Memory B cell (primary cell): ENCODE results near the gene MTA1.

Experiments
- ATAC-seq: fragments of 150-1000 bp; cut with Tn5 transposase; 2 replicates; pipeline ENCODE4 v1.10.0; 2021; ENCODE audit warnings: low read depth, mild to moderate bottlenecking, moderate library complexity
- DNase-seq, 2 donors: peaks; one replicate each; pipeline ENCODE4 v3.0.0; 2022; ENCODE audit warnings: low spot score in 2 of 2
- H3K27ac Mint-ChIP-seq: one replicate; pipeline ENCODE4 v1.8.0; 2022; ENCODE audit warnings: mild to moderate bottlenecking, moderate library complexity, mixed read lengths
- H3K27me3 Mint-ChIP-seq: one replicate; pipeline ENCODE4 v1.8.0; 2022; ENCODE audit warnings: mixed read lengths
- H3K36me3 Mint-ChIP-seq: one replicate; pipeline ENCODE4 v1.8.0; 2022; ENCODE audit warnings: mild to moderate bottlenecking, mixed read lengths
- H3K4me1 Mint-ChIP-seq: one replicate; pipeline ENCODE4 v1.8.0; 2022; ENCODE audit warnings: mixed read lengths
- H3K4me3 Mint-ChIP-seq: one replicate; pipeline ENCODE4 v1.8.0; 2022; ENCODE audit warnings: mild to moderate bottlenecking, moderate library complexity, mixed read lengths
- H3K9me3 Mint-ChIP-seq: one replicate; pipeline ENCODE4 v1.8.0; 2022; ENCODE audit warnings: mixed read lengths

MTA1 gene

DNA sequence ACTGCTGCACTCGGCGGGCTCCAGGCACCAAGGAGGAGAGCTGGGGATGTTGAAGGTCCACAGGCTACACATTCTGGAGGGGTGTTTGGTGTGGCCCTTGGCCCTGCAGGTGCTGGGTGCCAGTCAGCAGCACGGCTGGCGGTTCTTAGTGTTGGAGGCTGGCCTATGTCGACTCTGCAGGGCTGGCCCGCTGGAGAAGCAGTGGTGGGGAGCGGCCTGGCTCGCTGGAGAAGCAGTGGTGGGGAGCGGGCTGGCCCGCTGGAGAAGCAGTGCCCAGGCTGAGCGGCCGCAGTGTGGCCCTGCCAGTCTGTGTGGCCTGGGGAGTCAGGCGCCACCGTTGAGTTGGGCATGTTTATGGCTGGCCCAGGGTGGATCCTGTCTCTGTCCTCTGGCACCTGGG, 27.3 kb downstream of the MTA1 start:
- H3K4me1 Mint-ChIP-seq: peaks cover 5% of the 10 kb centered on the region
- peaks cover 5% of the 10 kb centered on the region for H3K36me3 Mint-ChIP-seq
- DNase-seq (no peak), ATAC-seq (no peak)
- H3K27me3 Mint-ChIP-seq: no peaks in the 10 kb centered on the region
- H3K27ac Mint-ChIP-seq: no peak overlapping the region
- H3K9me3 Mint-ChIP-seq: no peaks in the 10 kb centered on the region
- H3K4me3 Mint-ChIP-seq: no peak overlapping the region

DNA sequence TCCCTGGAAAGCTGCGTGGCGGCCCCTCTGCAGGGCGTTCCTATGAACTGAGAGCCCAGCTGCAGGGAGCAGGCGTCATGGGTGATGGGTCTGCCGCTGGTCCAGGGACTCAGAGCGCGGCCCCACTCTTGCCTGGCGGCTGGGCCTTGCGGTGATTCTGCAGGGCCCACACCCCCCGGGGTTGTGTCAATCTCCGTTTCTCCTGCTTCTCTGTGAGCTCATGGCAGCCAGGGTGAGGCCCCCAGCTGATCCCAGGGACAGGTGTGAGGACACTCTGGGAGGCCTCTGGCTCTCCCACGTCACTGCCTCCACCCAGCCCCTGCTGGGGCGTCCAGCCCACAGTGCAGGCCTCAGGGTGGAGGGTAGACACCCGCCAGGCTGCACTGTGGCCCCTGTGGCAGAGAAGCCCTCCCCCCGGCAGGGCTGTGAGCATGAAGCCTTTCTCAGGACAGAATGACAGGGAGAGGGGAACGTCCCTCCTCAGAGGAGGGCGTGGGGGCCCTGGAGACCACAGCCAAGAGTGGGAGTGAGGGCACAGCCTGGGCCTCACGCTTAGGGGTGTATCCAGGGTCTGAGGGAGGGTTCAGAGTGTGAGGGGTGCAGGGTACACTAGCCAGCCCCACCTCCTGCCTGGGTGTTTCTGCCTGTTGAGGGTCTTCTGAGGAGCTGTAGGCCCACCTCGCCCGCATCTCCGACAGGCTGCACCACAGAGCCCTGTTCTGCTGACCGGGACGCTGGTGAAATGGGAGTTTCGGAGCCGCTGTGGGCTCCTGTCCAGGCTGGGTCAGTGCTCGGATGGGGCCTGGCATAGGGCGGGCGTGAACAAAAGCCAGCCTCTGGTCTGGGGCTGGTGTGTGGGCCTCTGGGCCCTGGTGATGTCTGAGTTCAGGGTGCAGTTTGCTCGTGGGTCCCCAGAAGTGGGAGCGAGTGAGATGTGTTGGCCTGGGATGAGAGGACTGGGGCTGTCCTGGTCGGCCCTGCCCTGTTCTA, 28.3 kb downstream of the MTA1 start:
- Mint-ChIP-seq H3K27ac (no peak overlapping the region), H3K4me1 (peaks cover 5% of the 10 kb centered on the region), H3K9me3 (no peaks in the 10 kb centered on the region), H3K4me3 (no peak overlapping the region), H3K36me3 (peaks cover 6% of the 10 kb centered on the region), H3K27me3 (no peaks in the 10 kb centered on the region)
- DNase-seq: no peak
- no peak for ATAC-seq

DNA sequence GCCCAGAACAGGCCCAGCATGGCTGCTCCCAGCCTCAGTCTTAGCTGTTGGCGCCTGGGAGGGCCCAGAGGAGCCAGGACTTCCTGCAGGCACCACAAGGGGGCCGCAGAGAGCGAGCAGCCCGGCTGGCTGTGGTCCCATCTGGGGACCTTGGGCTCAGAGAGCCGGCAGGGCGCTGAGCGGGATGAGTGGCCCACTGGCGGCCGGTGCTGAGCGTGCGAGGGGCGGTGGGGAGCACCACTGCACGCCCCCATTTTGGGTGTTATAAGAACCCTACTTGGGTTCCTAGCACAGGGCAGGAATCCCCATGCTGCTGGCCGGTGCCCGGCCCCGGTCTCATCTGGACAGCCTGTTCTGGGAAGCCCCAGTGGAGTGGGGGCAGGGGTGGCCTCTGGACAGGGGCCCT, 29.1 kb downstream of the MTA1 start:
- DNase-seq (peak; percentile 82 to 87), ATAC-seq (peak; percentile 100)
- Mint-ChIP-seq H3K4me1 (peaks cover 5% of the 10 kb centered on the region), H3K27me3 (no peaks in the 10 kb centered on the region), H3K4me3 (no peak overlapping the region), H3K36me3 (peaks cover 3% of the 10 kb centered on the region), H3K9me3 (no peaks in the 10 kb centered on the region), H3K27ac (no peak overlapping the region)

DNA sequence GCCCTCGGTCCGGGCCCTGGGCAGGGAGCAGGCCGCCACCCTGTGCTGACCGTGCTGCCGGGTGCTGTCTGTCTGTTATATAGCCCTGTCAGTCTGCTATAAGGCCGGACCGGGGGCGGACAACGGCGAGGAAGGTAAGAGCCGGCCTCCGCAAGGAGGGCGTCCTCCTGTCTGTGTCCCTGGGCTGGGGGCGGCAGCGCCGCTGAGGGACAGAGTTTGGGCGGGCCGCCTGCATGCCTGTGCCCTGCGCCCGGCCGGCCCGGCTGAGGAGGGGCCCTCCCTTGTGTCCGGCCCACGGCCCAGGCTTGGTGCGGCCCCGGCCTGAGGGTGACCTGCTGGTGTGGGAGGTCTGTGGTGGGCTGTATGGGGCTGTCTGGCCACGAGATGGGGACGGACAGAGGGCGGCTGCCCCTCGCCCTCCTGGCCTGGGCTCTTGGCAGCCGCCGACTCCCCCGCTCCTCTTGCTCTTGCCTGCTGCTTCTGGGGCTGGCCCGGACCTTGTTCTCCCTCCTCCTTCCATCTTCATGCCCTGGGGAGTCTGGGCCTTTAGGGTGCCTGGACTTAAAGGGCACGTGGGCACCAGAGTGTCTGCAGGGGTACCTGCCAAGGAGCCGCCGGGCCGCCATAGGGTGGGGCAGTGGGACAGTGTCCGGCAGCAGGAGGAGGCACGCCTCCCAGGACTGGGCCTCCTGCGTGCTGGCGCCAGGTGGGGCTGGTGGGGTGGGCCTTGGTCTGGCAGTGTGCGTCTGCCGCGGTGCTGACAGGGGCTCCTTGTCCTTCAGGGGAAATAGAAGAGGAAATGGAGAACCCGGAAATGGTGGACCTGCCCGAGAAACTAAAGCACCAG, 29.9 kb downstream of the MTA1 start:
- no peaks in the 10 kb centered on the region for H3K9me3 Mint-ChIP-seq

DNA sequence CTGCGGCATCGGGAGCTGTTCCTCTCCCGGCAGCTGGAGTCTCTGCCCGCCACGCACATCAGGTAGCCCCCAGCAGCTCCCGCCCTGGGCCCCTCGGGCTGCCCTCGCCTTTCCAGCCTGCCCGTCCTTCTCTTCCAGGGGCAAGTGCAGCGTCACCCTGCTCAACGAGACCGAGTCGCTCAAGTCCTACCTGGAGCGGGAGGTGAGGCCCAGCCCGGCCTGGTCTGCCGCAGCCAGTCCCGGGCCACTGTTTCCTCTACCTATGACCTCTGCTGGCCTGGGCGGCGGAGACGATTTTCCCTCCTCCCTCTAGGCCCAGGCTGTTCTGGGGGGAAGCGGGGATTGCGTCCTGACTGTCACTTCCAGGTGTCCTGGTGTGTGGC, 30.5 kb downstream of the MTA1 start:
- peaks cover 5% of the 10 kb centered on the region for H3K4me1 Mint-ChIP-seq
- no peak for DNase-seq
- no peak overlapping the region for H3K4me3 Mint-ChIP-seq
- no peak overlapping the region for H3K27ac Mint-ChIP-seq
- H3K9me3 Mint-ChIP-seq: no peaks in the 10 kb centered on the region
- H3K36me3 Mint-ChIP-seq: peaks cover 7% of the 10 kb centered on the region
- no peaks in the 10 kb centered on the region for H3K27me3 Mint-ChIP-seq
- ATAC-seq: no peak

More for the DNA sequence above, 29.9 kb downstream of the MTA1 start:
- Mint-ChIP-seq H3K4me3 (no peak overlapping the region), H3K4me1 (peaks cover 5% of the 10 kb centered on the region), H3K27me3 (no peaks in the 10 kb centered on the region), H3K36me3 (peaks cover 5% of the 10 kb centered on the region), H3K27ac (no peak overlapping the region)
- ATAC-seq (no peak), DNase-seq (no peak)

DNA sequence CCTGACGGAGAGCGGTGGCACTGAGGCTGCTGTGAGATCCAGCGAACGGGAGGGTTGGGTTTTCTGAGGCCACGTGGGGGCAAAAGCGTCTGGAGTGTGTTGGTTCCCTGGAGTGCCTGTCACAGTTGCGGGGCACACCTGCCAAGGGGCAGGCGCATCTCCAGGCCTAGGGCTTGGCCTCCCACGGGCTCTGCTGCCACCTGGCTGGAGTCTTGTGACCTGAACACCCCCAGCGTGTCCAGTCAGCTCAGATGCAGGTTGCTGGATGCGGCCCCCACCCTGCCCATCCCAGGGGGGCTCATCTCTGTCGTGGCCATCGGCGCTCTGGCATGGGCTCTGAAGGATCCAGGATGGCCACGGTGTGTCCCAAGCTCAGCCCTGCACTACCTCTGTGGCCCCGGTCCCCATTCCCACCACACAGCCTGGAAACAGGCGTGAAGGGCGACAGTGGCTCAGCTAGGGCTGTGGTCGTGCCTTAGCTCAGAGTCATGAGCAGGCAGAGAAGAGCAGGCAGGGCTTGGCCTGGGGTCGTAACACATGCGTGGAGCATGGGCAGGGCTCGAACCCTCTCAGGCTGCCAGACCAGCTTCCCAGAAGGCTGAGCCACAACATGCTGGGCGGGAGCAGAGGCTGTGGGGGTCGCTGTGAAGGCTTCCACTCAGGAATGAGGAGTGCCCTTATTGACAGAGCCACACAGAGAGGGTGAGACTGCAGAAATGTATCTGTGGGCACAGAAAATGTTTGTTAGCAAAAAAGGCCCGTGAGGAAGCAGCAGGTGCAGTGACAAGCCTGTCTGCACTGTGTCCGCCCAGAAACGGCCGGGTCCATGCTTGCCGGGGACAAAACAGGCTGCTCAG, 31.5 kb downstream of the MTA1 start:
- no peak overlapping the region for H3K27ac Mint-ChIP-seq

DNA sequence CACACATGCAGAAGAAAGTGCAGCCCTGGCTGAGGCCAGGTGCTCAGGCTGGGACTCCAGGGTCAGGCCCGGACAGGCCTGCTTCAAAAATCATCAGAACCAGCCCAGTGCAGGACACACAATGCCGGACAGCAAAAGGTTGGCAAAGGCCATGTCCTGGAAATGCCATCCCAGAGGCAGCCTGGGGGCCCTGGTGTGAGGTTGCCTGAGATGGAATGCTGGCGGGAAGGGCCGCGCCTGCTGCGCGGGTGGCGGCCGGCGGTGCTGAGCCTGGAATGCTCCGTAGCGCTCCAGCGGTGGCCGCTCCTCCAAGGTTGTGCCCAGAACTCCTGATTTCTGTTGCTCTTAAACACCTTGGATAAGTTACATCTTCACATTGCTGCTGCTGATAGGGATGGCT, 33.3 kb downstream of the MTA1 start:
- Mint-ChIP-seq H3K27me3 (no peaks in the 10 kb centered on the region), H3K4me1 (peaks cover 5% of the 10 kb centered on the region), H3K9me3 (no peaks in the 10 kb centered on the region), H3K27ac (no peak overlapping the region), H3K4me3 (no peak overlapping the region), H3K36me3 (peaks cover 13% of the 10 kb centered on the region)
- DNase-seq: no peak
- ATAC-seq: no peak

More for the DNA sequence above, 31.5 kb downstream of the MTA1 start:
- no peaks in the 10 kb centered on the region for H3K27me3 Mint-ChIP-seq
- H3K4me3 Mint-ChIP-seq: no peak overlapping the region
- peaks cover 5% of the 10 kb centered on the region for H3K4me1 Mint-ChIP-seq
- no peak for ATAC-seq
- peaks cover 13% of the 10 kb centered on the region for H3K36me3 Mint-ChIP-seq
- no peaks in the 10 kb centered on the region for H3K9me3 Mint-ChIP-seq
- DNase-seq: no peak

DNA sequence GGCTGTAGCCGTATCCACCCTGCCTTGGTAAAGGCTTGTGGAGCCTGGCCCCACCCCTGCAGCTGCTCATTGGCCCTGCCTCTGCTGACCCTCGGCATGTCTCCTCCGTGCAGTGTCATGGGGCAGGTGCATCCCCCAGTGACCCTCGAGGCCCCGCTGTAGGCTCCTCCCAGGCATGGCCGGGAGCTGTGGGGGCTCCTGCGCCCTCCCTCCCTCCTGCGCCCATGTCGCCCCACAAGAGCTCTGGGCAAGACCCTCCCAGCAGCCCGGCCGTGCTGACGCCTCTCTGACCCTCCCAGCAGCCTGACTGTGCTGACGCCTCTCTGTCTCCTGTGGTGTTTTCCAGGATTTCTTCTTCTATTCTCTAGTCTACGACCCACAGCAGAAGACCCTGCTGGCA, 34.2 kb downstream of the MTA1 start:
- H3K9me3 Mint-ChIP-seq: no peaks in the 10 kb centered on the region
- H3K27ac Mint-ChIP-seq: peak overlapping the region; percentile 58
- ATAC-seq (no peak), DNase-seq (no peak)
- H3K36me3 Mint-ChIP-seq: peaks cover 13% of the 10 kb centered on the region
- H3K4me3 Mint-ChIP-seq: no peak overlapping the region
- no peaks in the 10 kb centered on the region for H3K27me3 Mint-ChIP-seq
- no peaks in the 10 kb centered on the region for H3K4me1 Mint-ChIP-seq

DNA sequence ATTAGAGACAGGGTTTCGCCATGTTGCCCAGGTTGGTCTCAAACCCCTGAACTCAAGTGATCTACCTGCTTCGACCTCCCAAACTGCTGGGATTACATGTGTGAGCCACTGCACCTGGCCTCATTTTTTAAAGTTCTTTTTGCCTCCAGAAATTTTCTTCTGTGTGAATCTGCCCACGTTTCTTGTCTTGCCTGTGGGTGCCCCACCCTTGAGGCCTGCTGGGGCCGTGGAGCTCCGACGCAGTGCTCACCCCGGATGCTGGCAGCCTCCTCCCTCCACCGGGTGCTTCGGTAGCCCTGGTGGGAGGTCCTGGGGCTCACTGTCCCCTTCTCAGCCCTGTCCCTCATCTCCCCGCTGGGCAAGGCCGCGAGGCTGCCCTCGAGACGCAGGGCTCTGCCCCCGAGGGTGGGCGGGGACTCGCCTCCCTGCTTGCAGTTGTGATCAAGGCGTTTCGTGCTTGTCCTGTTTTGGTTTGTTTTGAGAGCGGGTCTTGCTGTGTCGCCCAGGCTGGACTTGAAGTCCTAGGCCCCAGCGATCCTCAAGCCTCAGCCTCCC, 35.5 kb downstream of the MTA1 start:
- Mint-ChIP-seq H3K36me3 (peaks cover 13% of the 10 kb centered on the region), H3K27ac (no peak overlapping the region), H3K4me1 (no peaks in the 10 kb centered on the region), H3K27me3 (no peaks in the 10 kb centered on the region), H3K4me3 (no peak overlapping the region), H3K9me3 (no peaks in the 10 kb centered on the region)
- ATAC-seq: no peak
- no peak for DNase-seq

DNA sequence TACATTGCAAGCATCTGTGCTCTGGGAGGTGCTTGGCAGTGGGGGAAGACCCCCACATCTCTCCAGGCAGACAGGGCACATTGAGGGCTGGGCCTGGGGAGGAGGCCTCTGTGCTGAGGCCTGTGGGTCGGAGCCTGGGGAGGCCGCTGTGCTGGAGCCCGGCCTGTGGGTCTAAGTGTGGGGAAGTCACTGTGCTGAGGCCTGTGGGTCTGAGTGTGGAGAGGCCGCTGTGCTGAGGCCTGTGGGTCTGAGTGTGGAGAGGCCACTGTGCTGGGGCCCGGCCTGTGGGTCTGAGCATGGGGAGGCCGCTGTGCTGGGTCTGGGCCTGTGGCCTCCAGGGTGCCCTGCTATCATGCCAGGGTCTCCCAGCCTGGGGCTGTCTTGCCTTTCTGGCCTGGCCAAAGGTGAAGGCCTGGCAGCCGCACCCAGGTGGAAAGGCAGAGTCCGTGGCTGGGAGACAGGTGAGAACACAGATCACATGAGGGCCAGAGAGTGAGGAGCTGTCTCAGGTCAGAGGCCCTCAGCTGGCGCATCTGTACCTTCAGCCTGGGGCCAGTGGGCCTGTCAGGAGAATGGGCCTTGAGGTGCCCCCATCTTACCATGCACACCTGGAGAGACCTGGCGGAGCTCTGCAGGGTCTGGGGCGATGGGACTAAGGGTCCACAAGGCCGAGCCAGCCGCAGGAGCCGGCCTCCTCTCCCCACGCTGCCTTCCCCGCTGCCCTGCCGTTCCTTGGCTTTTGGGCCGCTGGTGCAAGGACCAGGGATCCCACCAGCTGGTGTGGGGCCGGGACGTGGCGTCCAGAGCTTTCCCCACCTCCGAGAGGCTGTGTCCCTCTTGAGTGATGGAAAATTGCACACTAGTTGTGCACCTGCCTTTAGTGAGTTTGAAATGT, 36.4 kb downstream of the MTA1 start:
- H3K4me1 Mint-ChIP-seq: no peaks in the 10 kb centered on the region
- H3K27me3 Mint-ChIP-seq: no peaks in the 10 kb centered on the region
- H3K36me3 Mint-ChIP-seq: peaks cover 13% of the 10 kb centered on the region
- H3K4me3 Mint-ChIP-seq: no peak overlapping the region
- H3K9me3 Mint-ChIP-seq: no peaks in the 10 kb centered on the region
- no peak overlapping the region for H3K27ac Mint-ChIP-seq
- ATAC-seq: no peak
- DNase-seq: no peak

DNA sequence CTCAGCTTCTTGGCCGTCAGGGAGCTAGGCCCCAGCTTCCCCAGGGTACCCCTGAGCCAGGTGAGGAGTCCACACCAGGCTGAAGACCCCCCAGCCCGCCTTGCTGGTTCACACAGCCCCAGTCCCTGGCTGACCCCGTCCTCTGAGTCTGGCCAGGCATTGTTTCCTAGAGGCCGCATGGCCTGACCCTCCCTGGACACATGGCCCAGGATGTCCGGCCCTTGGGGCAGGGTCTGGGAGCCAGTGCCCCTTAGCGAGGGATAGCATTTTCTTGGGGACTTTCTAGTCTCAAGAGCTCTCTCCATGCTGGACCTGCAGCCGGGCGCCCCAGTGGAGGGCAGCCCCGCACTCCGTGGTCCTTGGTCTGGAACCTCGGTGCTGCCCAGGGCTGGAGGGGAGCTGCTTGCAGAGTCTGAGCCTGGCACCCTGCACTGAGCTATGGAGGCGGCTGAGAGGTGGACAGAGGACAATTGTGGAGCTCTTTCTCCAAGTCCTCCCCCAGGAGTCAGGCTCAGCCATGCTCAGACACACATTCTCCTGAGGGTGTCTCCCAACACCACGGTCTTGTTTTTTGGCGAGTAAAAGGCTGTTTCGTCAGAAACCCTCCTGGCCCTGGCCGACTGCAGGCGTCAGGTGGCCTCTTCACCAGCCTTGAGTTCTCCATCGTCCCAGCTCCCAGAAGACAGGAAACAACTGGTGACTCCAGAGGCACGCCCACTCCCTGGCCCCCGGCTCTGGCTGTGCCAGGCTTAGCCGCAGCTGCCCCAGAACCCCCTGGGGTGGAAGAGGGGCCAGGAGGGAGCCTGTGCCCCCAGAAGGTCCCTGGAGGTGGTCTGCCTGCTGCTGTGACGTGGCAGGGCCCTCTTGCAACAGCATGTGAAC, 37.4 kb downstream of the MTA1 start:
- Mint-ChIP-seq H3K27ac (no peak overlapping the region), H3K27me3 (no peaks in the 10 kb centered on the region), H3K36me3 (peaks cover 14% of the 10 kb centered on the region), H3K9me3 (no peaks in the 10 kb centered on the region), H3K4me1 (no peaks in the 10 kb centered on the region), H3K4me3 (no peak overlapping the region)
- DNase-seq: no peak
- no peak for ATAC-seq

DNA sequence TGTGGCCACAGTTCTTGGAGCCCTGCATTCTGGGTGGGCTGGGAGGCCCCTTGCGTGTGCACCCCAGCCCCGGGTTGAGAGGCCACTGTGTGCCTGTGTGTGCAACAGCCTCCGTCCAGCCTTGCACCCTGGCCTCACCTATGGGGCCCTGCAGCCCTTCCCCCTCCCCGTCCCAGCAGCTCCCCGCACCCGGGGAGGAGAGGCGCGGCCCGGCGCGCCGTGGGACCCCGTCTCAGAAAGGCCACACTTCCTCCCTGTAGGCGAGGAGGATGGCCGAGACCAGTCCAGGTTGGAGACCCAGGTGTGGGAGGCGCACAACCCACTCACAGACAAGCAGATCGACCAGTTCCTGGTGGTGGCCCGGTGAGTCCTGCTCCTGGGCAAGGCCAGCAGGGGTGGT, 38.4 kb downstream of the MTA1 start:
- Mint-ChIP-seq H3K36me3 (peaks cover 14% of the 10 kb centered on the region), H3K4me3 (no peak overlapping the region), H3K9me3 (no peaks in the 10 kb centered on the region), H3K4me1 (no peaks in the 10 kb centered on the region), H3K27ac (no peak overlapping the region), H3K27me3 (no peaks in the 10 kb centered on the region)
- ATAC-seq (no peak), DNase-seq (no peak)
